AG04450 (cell line): ENCODE results near the gene TTLL11. TPM values are rescaled to one million over a fixed set of nuclear protein-coding genes. Genes with fewer than 3 reads are reported as not detected.

ENCODE experiments used
- CTCF ChIA-PET: fragments of 300-600, 350-600 bp; formaldehyde crosslinking; extraction: SDS; loops from one replicate; lab custom pipeline; 2022; ENCODE audit warnings: antibody characterized with exemption, inconsistent platforms; lab: Charles Lee
- POLR2A ChIA-PET: fragments of 350-600 bp; formaldehyde crosslinking; extraction: SDS; loops from one replicate; lab custom pipeline; 2021; ENCODE audit warnings: antibody characterized with exemption, inconsistent platforms; lab: Yijun Ruan, JAX
- DNase-seq: peaks from one replicate; pipeline ENCODE4 v3.0.0-alpha.2; 2011; ENCODE audit warnings: low read depth, low spot score
- H3K27ac ChIP-seq: one replicate; pipeline ENCODE4 v1.5.1; 2012; ENCODE audit warnings: low read depth, low read length, control low read depth
- H3K27me3 ChIP-seq: one replicate; pipeline ENCODE4 v1.6.0; 2012; ENCODE audit warnings: low read length; ENCODE audit not compliant: control insufficient read depth, insufficient read depth
- H3K4me3 ChIP-seq: 2 replicates; pipeline ENCODE4 v1.5.1; 2011; ENCODE audit warnings: mild to moderate bottlenecking, low read depth, low read length, control low read depth
- H3K9me3 ChIP-seq: 2 replicates; pipeline ENCODE4 v1.5.1; 2012; ENCODE audit warnings: low read length; ENCODE audit not compliant: control insufficient read depth, insufficient read depth
- polyA plus RNA-seq: library from polyadenylated mRNA; depleted of rRNA; stranded (reverse); fragments of >200 nt; gene quantifications from 2 replicates; pipeline ENCODE4 v1.2.3, GENCODE V29; 2011
- TF ChIP-seq, protein P1 (sequence below): IDR thresholded peaks from 2 replicates; pipeline ENCODE4 v1.5.1; 2011; ENCODE audit warnings: low read depth, low read length, control low read depth, inconsistent platforms

The TTLL11 gene
- polyA plus RNA-seq, 1 experiment, result 4.6 TPM

- Histone ChIP-seq H3K27ac (no peak overlapping the region), H3K27me3 (no peaks in the 10 kb centered on the region), H3K4me3 (no peak overlapping the region), H3K9me3 (no peaks in the 10 kb centered on the region)
- ChIA-PET CTCF (interaction anchor here (1.0 to 2.1 kb wide), 8 partner anchors 255 to 445 kb away, joined by 3 to 8 read pairs (median 4); no protein-coding TSS in a partner anchor), POLR2A (no interaction called here)
- no peak for DNase-seq
- TF ChIP-seq, protein P1, sequence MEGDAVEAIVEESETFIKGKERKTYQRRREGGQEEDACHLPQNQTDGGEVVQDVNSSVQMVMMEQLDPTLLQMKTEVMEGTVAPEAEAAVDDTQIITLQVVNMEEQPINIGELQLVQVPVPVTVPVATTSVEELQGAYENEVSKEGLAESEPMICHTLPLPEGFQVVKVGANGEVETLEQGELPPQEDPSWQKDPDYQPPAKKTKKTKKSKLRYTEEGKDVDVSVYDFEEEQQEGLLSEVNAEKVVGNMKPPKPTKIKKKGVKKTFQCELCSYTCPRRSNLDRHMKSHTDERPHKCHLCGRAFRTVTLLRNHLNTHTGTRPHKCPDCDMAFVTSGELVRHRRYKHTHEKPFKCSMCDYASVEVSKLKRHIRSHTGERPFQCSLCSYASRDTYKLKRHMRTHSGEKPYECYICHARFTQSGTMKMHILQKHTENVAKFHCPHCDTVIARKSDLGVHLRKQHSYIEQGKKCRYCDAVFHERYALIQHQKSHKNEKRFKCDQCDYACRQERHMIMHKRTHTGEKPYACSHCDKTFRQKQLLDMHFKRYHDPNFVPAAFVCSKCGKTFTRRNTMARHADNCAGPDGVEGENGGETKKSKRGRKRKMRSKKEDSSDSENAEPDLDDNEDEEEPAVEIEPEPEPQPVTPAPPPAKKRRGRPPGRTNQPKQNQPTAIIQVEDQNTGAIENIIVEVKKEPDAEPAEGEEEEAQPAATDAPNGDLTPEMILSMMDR, result no peak
Measured at GRCh38 chr9:121990600-121991306, 102.4 kb downstream of the TTLL11 start.

DNA sequence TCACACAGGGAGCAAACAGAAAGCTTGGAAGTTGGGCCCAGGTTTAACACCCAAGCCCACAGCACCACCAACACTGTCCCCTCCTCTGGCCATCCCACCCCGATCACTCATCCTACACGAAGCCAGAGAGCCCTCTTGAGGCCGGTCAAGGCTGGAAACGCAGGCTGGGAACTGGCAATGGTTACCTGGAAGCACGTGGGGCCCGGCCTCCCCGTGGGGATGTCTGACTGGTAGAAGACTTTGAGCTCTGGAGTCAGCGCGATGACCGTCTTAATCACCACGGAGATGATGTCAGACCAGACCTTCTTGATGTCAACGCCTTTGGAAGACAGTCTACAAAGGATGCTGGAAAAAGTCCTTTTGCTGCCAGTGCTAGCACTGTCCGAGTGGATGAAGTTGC lies 104.1 kb downstream of the TTLL11 start:
- TF ChIP-seq, protein P1, result peak; percentile 37
- CTCF ChIA-PET, result interaction anchor here (0.6 to 1.9 kb wide), 4 partner anchors 125 to 443 kb away, joined by 3 to 6 read pairs (median 4); no protein-coding TSS in a partner anchor
- H3K9me3 ChIP-seq, result no peaks in the 10 kb centered on the region
- no peaks in the 10 kb centered on the region for H3K27me3 ChIP-seq
- H3K27ac ChIP-seq, result no peak overlapping the region
- no peak overlapping the region for H3K4me3 ChIP-seq
- POLR2A ChIA-PET, result no interaction called here
- DNase-seq, result no peak

DNA sequence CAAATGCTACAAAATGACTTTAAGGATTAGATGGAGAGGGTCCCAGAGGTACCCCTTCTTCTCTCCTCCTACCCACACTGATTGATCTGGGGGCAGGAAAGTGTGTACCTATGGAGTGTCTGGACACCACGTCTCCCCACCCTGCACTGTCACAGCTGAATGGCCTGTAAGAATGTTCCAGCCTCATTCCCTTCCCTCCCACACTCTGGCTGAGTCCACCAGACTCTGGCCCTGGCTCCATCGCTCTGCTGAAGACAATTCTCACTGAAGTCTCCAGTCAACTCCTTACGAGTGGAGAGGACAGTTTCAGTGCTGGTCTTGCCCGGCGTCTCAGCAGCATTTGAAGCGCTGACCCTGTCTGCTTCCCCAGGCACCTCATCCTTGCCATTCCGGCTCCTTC lies 105.8 kb downstream of the TTLL11 start:
- Histone ChIP-seq H3K27ac (peak overlapping the region; percentile 21), H3K27me3 (no peaks in the 10 kb centered on the region), H3K4me3 (no peak overlapping the region), H3K9me3 (no peaks in the 10 kb centered on the region)
- TF ChIP-seq, protein P1, result no peak
- ChIA-PET POLR2A (interaction anchor here (0.6 kb wide), 1 partner anchor 95 kb away, joined by 3 read pairs; no protein-coding TSS in a partner anchor), CTCF (no interaction called here)
- no peak for DNase-seq

- TF ChIP-seq, protein P1, result no peak
- POLR2A ChIA-PET, result interaction anchor here (0.6 to 1.2 kb wide), 2 partner anchors 162 to 440 kb away, joined by 3 read pairs; no protein-coding TSS in a partner anchor
- DNase-seq, result no peak
- no peak overlapping the region for H3K4me3 ChIP-seq
- no peaks in the 10 kb centered on the region for H3K27me3 ChIP-seq
- no peaks in the 10 kb centered on the region for H3K9me3 ChIP-seq
- peak overlapping the region; percentile 34 for H3K27ac ChIP-seq
- CTCF ChIA-PET, result interaction anchor here (4.3 kb wide), 1 partner anchor 440 kb away, joined by 19 read pairs; no protein-coding TSS in a partner anchor
Measured at GRCh38 chr9:121985792-121986494, 107.2 kb downstream of the TTLL11 start.
